GM23338 (cell line): ENCODE data around the gene FRRS1L. TPM values are rescaled to one million over a fixed set of nuclear protein-coding genes. Genes with fewer than 3 reads are reported as not detected.

ENCODE experiments used
- REST ChIP-seq: IDR thresholded peaks from one replicate; pipeline ENCODE4 v1.6.1; 2018; ENCODE audit warnings: antibody characterized with exemption; ENCODE audit not compliant: unreplicated experiment
- ZNF331 ChIP-seq: fragments of 250-450 bp; sonication (Bioruptor Pico); IDR thresholded peaks from 2 replicates; pipeline ENCODE4 v1.5.0; 2020; ENCODE audit warnings: low read depth, mild to moderate bottlenecking, moderate library complexity
- polyA plus RNA-seq: library from polyadenylated mRNA; unstranded; fragments of >200 nt; fragmentation: Nextera tagmentation; extraction: Ambion mirVana; gene quantifications from 2 replicates; pipeline ENCODE4 v1.2.1, GENCODE V29; 2016
- small RNA-seq: library from RNA; depleted of rRNA; stranded (forward); fragments of <200 nt; gene quantifications from one replicate; pipeline ENCODE3, GENCODE V24; 2014; ENCODE audit warnings: low replicate concordance
- total RNA-seq: library from RNA; depleted of rRNA; stranded (reverse); fragments of >200 nt; shearing (Covaris generic); gene quantifications from 2 replicates; pipeline ENCODE4 v1.2.3, GENCODE V29; 2014; rRNA removed

FRRS1L gene
- total and polyA plus RNA-seq, 2 experiments from 2014 or later: 0.37 to 1.1 TPM

GRCh38 chr9:109082091-109082620 is 84.9 kb downstream of the FRRS1L start (continued):
- TF ChIP-seq ZNF331 (CRISPR knock-in tag): no peak
- no peak for TF ChIP-seq REST

Small RNA genes within 50 kb of the gene (small RNA-seq; reads per million reads assigned to genes)
- not detected for gene RNU6-984P

Other genes with a start within 250 kb of the FRRS1L start
- 32.9 and 46.3 TPM in 2 replicates for gene ELP1, start 233.1 kb downstream of the FRRS1L start, total RNA-seq
- gene ELP1, start 233.1 kb downstream of the FRRS1L start, polyA plus RNA-seq: 6.3 and 9.1 TPM in 2 replicates
- gene ABITRAM, start 232.8 kb downstream of the FRRS1L start, total RNA-seq: 4.9 and 11.5 TPM in 2 replicates
- gene ABITRAM, start 232.8 kb downstream of the FRRS1L start, polyA plus RNA-seq: 6.3 and 10.1 TPM in 2 replicates
- 63.0 and 94.3 TPM in 2 replicates for gene CTNNAL1, start 153.8 kb downstream of the FRRS1L start, total RNA-seq
- 206 and 211 TPM in 2 replicates for gene CTNNAL1, start 153.8 kb downstream of the FRRS1L start, polyA plus RNA-seq
- 61.3 and 64.1 TPM in 2 replicates for gene TMEM245, start 47.3 kb downstream of the FRRS1L start, total RNA-seq
- 14.8 and 17.3 TPM in 2 replicates for gene TMEM245, start 47.3 kb downstream of the FRRS1L start, polyA plus RNA-seq
- 32.2 and 34.4 TPM in 2 replicates for gene EPB41L4B, start 153.8 kb upstream of the FRRS1L start, total RNA-seq
- gene EPB41L4B, start 153.8 kb upstream of the FRRS1L start, polyA plus RNA-seq: 10.9 and 11.0 TPM in 2 replicates